ENCODE measurements around the gene CARD11. TPM values are rescaled to one million over a fixed set of nuclear protein-coding genes. Genes with fewer than 3 reads are reported as not detected.
A peak's percentile ranks its signal among the peaks of the same experiment; 100 is the strongest.

The CARD11 gene
- total RNA-seq, 1 donor from 2014 or later, result 5.8 TPM

- Histone ChIP-seq H3K4me1 (no peaks in the 10 kb centered on the region), H3K4me3 (no peak overlapping the region), H3K27ac (no peak overlapping the region), H3K36me3 (no peaks in the 10 kb centered on the region), H3K27me3 (no peaks in the 10 kb centered on the region), H3K9me3 (no peaks in the 10 kb centered on the region)
- TF ChIP-seq, protein P1, sequence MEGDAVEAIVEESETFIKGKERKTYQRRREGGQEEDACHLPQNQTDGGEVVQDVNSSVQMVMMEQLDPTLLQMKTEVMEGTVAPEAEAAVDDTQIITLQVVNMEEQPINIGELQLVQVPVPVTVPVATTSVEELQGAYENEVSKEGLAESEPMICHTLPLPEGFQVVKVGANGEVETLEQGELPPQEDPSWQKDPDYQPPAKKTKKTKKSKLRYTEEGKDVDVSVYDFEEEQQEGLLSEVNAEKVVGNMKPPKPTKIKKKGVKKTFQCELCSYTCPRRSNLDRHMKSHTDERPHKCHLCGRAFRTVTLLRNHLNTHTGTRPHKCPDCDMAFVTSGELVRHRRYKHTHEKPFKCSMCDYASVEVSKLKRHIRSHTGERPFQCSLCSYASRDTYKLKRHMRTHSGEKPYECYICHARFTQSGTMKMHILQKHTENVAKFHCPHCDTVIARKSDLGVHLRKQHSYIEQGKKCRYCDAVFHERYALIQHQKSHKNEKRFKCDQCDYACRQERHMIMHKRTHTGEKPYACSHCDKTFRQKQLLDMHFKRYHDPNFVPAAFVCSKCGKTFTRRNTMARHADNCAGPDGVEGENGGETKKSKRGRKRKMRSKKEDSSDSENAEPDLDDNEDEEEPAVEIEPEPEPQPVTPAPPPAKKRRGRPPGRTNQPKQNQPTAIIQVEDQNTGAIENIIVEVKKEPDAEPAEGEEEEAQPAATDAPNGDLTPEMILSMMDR (IDR thresholded peaks at IDR 0.05), result no peak
- intact Hi-C loops (cut with DNase I), result no loop called here
- ATAC-seq (no peak), DNase-seq (peak; percentile 46)
Measured at GRCh38 chr7:3034591-3035150, 9.0 kb downstream of the CARD11 start.

DNA sequence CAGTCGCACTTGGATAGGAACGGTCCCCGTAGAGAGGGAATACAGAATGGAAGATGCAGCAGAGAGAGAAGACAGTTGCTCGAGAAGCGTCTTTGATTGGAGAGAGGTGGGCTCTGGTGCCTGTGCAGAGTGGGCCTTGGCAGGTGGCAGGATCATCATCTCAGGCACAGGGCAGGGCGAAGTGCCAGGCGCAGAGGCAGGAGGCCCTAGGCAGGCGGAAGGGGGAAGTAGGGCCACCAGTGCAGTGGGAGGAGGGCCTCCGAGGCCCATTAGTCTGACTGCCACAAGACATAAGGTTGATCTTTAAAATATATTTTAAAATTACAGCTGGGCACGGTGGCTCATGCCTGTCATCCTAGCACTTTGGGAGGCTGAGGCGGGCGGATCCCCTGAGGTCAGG is 10.1 kb downstream of the CARD11 start:
- Histone ChIP-seq H3K4me1 (no peaks in the 10 kb centered on the region), H3K4me3 (no peak overlapping the region)
- intact Hi-C loops (cut with DNase I), result no loop called here

GRCh38 chr7:3033136-3033535 is 10.5 kb downstream of the CARD11 start:
- no peak overlapping the region for H3K27ac ChIP-seq
- peak; percentile 2 for DNase-seq
- no peak for ATAC-seq
- intact Hi-C loops (cut with DNase I), result no loop called here
- no peaks in the 10 kb centered on the region for H3K27me3 ChIP-seq
- TF ChIP-seq, protein P1 (IDR thresholded peaks at IDR 0.05), result no peak
- no peaks in the 10 kb centered on the region for H3K4me1 ChIP-seq
- no peaks in the 10 kb centered on the region for H3K36me3 ChIP-seq
- no peak overlapping the region for H3K4me3 ChIP-seq
- no peaks in the 10 kb centered on the region for H3K9me3 ChIP-seq

More for the DNA sequence above, 10.1 kb downstream of the CARD11 start:
- ATAC-seq (no peak), DNase-seq (peak; percentile 51)
- Histone ChIP-seq H3K27me3 (no peaks in the 10 kb centered on the region), H3K27ac (no peak overlapping the region), H3K36me3 (no peaks in the 10 kb centered on the region), H3K9me3 (no peaks in the 10 kb centered on the region)
- TF ChIP-seq, protein P1 (IDR thresholded peaks at IDR 0.05), result no peak

DNA sequence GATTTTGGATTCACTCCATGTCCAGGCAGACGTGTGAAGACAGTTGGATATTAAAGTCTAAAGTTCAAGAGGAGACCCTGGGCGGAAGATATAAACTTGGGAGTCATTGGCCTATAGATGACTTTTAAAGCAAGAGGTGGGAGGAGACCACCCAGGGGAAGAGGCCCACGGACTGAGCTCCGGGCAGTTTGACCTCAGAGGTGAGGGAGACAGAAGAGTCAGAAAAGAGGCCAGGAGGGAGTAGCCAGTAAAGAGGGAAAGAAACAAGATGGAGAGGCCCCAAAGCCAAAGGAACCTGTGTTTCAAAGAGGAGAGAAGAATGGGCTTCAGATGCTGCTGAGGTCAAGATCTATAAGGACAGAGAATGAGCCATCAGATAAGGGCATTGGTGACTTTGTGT is 11.4 kb downstream of the CARD11 start:
- no peaks in the 10 kb centered on the region for H3K27me3 ChIP-seq
- H3K27ac ChIP-seq, result no peak overlapping the region
- ATAC-seq, result no peak
- peak; percentile 4 for DNase-seq
- H3K4me3 ChIP-seq, result no peak overlapping the region
- intact Hi-C loops (cut with DNase I), result no loop called here
- TF ChIP-seq, protein P1 (IDR thresholded peaks at IDR 0.05), result no peak
- no peaks in the 10 kb centered on the region for H3K4me1 ChIP-seq
- no peaks in the 10 kb centered on the region for H3K36me3 ChIP-seq
- no peaks in the 10 kb centered on the region for H3K9me3 ChIP-seq

DNA sequence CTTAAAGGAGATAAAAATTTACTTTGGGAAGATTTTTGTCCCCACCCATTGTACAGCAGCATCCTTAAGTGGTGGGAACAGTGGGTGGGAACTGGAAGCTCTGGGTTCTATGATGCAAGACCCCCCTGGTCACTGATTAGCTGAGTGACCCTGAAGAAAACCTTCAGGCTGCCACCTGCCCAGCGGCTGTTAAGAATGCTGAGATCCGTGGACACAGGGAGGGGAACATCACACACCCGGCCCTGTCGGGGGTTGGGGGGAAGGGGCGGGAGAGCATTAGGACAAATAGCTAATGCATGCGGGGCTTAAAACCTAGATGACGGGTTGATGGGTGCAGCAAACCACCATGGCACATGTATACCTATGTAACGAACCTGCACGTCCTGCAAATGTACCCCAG is 14.5 kb downstream of the CARD11 start:
- H3K4me3 ChIP-seq, result no peak overlapping the region
- H3K27ac ChIP-seq, result no peak overlapping the region
- no peaks in the 10 kb centered on the region for H3K27me3 ChIP-seq
- ATAC-seq (no peak), DNase-seq (peak; percentile 42)
- H3K4me1 ChIP-seq, result no peaks in the 10 kb centered on the region
- H3K9me3 ChIP-seq, result no peaks in the 10 kb centered on the region
- intact Hi-C loops (cut with DNase I), result no loop called here
- TF ChIP-seq, protein P1 (IDR thresholded peaks at IDR 0.05), result no peak
- H3K36me3 ChIP-seq, result no peaks in the 10 kb centered on the region

GRCh38 chr7:3028758-3029093 is 14.9 kb downstream of the CARD11 start:
- ATAC-seq (no peak), DNase-seq (peak; percentile 16)
- Histone ChIP-seq H3K4me3 (no peak overlapping the region), H3K27ac (no peak overlapping the region), H3K27me3 (no peaks in the 10 kb centered on the region), H3K4me1 (no peaks in the 10 kb centered on the region), H3K36me3 (no peaks in the 10 kb centered on the region), H3K9me3 (no peaks in the 10 kb centered on the region)
- intact Hi-C loops (cut with DNase I), result no loop called here
- TF ChIP-seq, protein P1 (IDR thresholded peaks at IDR 0.05), result no peak

All from upper lobe of right lung (tissue), 1 donor.